H1 (cell line): ENCODE measurements around the gene ZBTB45. TPM values are rescaled to one million over a fixed set of nuclear protein-coding genes. Genes with fewer than 3 reads are reported as not detected.
A peak's percentile ranks its signal among the peaks of the same experiment; 100 is the strongest.

Experiments
- CTCF ChIA-PET: fragments of 300-600 bp; sonication (Branson Sonifier 250); formaldehyde crosslinking; loops from one replicate; lab custom pipeline; 2021; ENCODE audit not compliant: partially characterized antibody; lab: Charles Lee
- POLR2A ChIA-PET: fragments of 300-600 bp; sonication (Branson Sonifier 250); formaldehyde crosslinking; loops from one replicate; lab custom pipeline; 2021; ENCODE audit warnings: inconsistent platforms; ENCODE audit not compliant: partially characterized antibody; lab: Charles Lee
- DNase-seq, 2 experiments: peaks; one replicate each; pipeline versions ENCODE4 v3.0.0 to v3.0.0-alpha.2; 2010 to 2022; ENCODE audit warnings: low spot score in 2 of 2, low read depth in 1 of 2, mixed read lengths in 1 of 2
- FAIRE-seq: peaks from 2 replicates; lab custom pipeline; 2011; peaks lifted over from hg19 to GRCh38; lab: Jason Lieb, UNC
- H2AFZ ChIP-seq: 2 replicates; pipeline ENCODE4 v1.8.1; 2012; ENCODE audit warnings: low read length, inconsistent platforms
- H2AK5ac ChIP-seq: 2 replicates; pipeline ENCODE4 v1.6.1; 2013; ENCODE audit warnings: low read depth, low read length
- H2BK120ac ChIP-seq: replicated peaks from 2 replicates; pipeline ENCODE3; 2013; ENCODE audit warnings: low read depth, low read length, inconsistent platforms
- H2BK12ac ChIP-seq: 2 replicates; pipeline ENCODE4 v1.6.1; 2013; ENCODE audit warnings: low read depth, low read length
- H2BK15ac ChIP-seq: 2 replicates; pipeline ENCODE4 v1.6.1; 2013; ENCODE audit warnings: low read length
- H2BK20ac ChIP-seq: 2 replicates; pipeline ENCODE4 v1.6.1; 2013; ENCODE audit warnings: low read length
- H2BK5ac ChIP-seq: 2 replicates; pipeline ENCODE4 v1.6.1; 2013; ENCODE audit warnings: low read depth, low read length
- H3K14ac ChIP-seq: 2 replicates; pipeline ENCODE4 v1.6.1; 2013; ENCODE audit warnings: inconsistent platforms; ENCODE audit not compliant: insufficient read length
- H3K18ac ChIP-seq: 2 replicates; pipeline ENCODE4 v1.6.1; 2013; ENCODE audit warnings: low read length; ENCODE audit errors: extremely low read depth
- H3K23ac ChIP-seq: 2 replicates; pipeline ENCODE4 v1.6.1; 2013; ENCODE audit warnings: inconsistent platforms; ENCODE audit not compliant: insufficient read length
- H3K23me2 ChIP-seq: 2 replicates; pipeline ENCODE4 v1.6.1; 2013; ENCODE audit warnings: low read depth, low read length
- H3K27ac ChIP-seq: 2 replicates; pipeline ENCODE4 v1.6.1; 2011; ENCODE audit warnings: low read depth, low read length, inconsistent platforms
- H3K27me3 ChIP-seq, 4 experiments: replicated peaks in 1 of 4; 1 replicate in 1 of 4; 2 replicates in 3 of 4; pipeline versions ENCODE4 v1.6.1 to v1.8.1; 2011 to 2013; ENCODE audit warnings: low read length in 3 of 4, mild to moderate bottlenecking in 3 of 4, inconsistent platforms in 2 of 4, mixed read lengths in 2 of 4, moderate library complexity in 1 of 4; ENCODE audit not compliant: control insufficient read depth in 3 of 4, insufficient read depth in 3 of 4; ENCODE audit errors: extremely low read depth in 1 of 4
- H3K36me3 ChIP-seq, 4 experiments: 2 replicates each; pipeline versions ENCODE4 v1.6.1 to v1.8.1; 2011 to 2013; ENCODE audit warnings: mild to moderate bottlenecking in 4 of 4, low read length in 3 of 4, moderate library complexity in 2 of 4, control low read depth in 1 of 4, inconsistent platforms in 1 of 4; ENCODE audit not compliant: insufficient read depth in 4 of 4, control insufficient read depth in 2 of 4
- H3K4ac ChIP-seq: replicated peaks from 2 replicates; pipeline ENCODE3; 2013; ENCODE audit warnings: low read length, low read depth, mixed read lengths, inconsistent platforms; ENCODE audit not compliant: insufficient read length
- H3K4me1 ChIP-seq, 4 experiments: replicated peaks in 1 of 4; 1 replicate in 1 of 4; 2 replicates in 3 of 4; pipeline versions ENCODE4 v1.6.1 to v1.8.1; 2011 to 2013; ENCODE audit warnings: low read length in 3 of 4, inconsistent platforms in 2 of 4, mixed read lengths in 1 of 4; ENCODE audit not compliant: insufficient read depth in 4 of 4, control insufficient read depth in 3 of 4
- H3K4me2 ChIP-seq, 2 experiments: 2 replicates each; pipeline versions ENCODE4 v1.6.1 to v1.8.1; 2011 to 2013; ENCODE audit warnings: low read depth in 2 of 2, low read length in 2 of 2, control low read depth in 1 of 2, inconsistent platforms in 1 of 2, mild to moderate bottlenecking in 1 of 2; ENCODE audit not compliant: insufficient read depth in 1 of 2
- H3K4me3 ChIP-seq, 4 experiments: fragments of 200-600, 300-600 bp in 1 of 4; sonication (generic), shearing (Covaris generic), sonication (Bioruptor Twin) in 1 of 4; 2 replicates each; pipeline versions ENCODE4 v1.5.1 to v1.8.1; 2011 to 2016; ENCODE audit warnings: low read length in 4 of 4, low read depth in 3 of 4, control low read depth in 2 of 4, inconsistent platforms in 2 of 4, mild to moderate bottlenecking in 2 of 4, mixed read lengths in 1 of 4, moderate library complexity in 1 of 4; ENCODE audit not compliant: insufficient read depth in 2 of 4; ENCODE audit errors: extremely low read depth in 1 of 4
- H3K56ac ChIP-seq: replicated peaks from 2 replicates; pipeline ENCODE3; 2013; ENCODE audit warnings: low read depth, mild to moderate bottlenecking, mixed read lengths, low read length, inconsistent platforms; ENCODE audit not compliant: insufficient read length
- H3K79me1 ChIP-seq: 2 replicates; pipeline ENCODE4 v1.6.1; 2013; ENCODE audit warnings: low read depth, low read length, control low read depth
- H3K79me2 ChIP-seq, 2 experiments: 2 replicates each; pipeline versions ENCODE4 v1.6.1 to v1.8.1; 2012 to 2013; ENCODE audit warnings: low read length in 2 of 2, mild to moderate bottlenecking in 2 of 2, inconsistent platforms in 1 of 2; ENCODE audit not compliant: insufficient read depth in 2 of 2, control insufficient read depth in 1 of 2
- H3K9ac ChIP-seq, 4 experiments: replicated peaks in 1 of 4; 1 replicate in 1 of 4; 2 replicates in 3 of 4; pipeline versions ENCODE4 v1.6.1 to v1.8.1; 2011 to 2013; ENCODE audit warnings: low read depth in 3 of 4, low read length in 3 of 4, control low read depth in 2 of 4, mild to moderate bottlenecking in 2 of 4, moderate library complexity in 2 of 4, inconsistent platforms in 1 of 4; ENCODE audit errors: extremely low read depth in 1 of 4
- H3K9me3 ChIP-seq, 2 experiments: 2 replicates each; pipeline versions ENCODE4 v1.6.1 to v1.8.1; 2012 to 2013; ENCODE audit warnings: mild to moderate bottlenecking in 2 of 2, moderate library complexity in 2 of 2, control low read depth in 1 of 2, inconsistent platforms in 1 of 2, low read depth in 1 of 2, low read length in 1 of 2, mixed read lengths in 1 of 2; ENCODE audit not compliant: insufficient read depth in 2 of 2
- H4K20me1 ChIP-seq, 2 experiments: replicated peaks in 1 of 2; 2 replicates each; pipeline versions ENCODE3 to v1.8.1; 2011 to 2013; ENCODE audit warnings: inconsistent platforms in 2 of 2, low read length in 2 of 2, mild to moderate bottlenecking in 1 of 2; ENCODE audit not compliant: insufficient read depth in 2 of 2, control insufficient read depth in 1 of 2
- H4K5ac ChIP-seq: 2 replicates; pipeline ENCODE4 v1.6.1; 2013; ENCODE audit warnings: low read length, low read depth, mixed read lengths, inconsistent platforms; ENCODE audit not compliant: insufficient read length
- H4K8ac ChIP-seq: 2 replicates; pipeline ENCODE4 v1.8.0; 2013; ENCODE audit warnings: mild to moderate bottlenecking, moderate library complexity, low read length, inconsistent platforms; ENCODE audit not compliant: insufficient read depth; ENCODE audit errors: extremely low read depth
- H4K91ac ChIP-seq: replicated peaks from 2 replicates; pipeline ENCODE3; 2013; ENCODE audit warnings: low read length, mixed read lengths, inconsistent platforms; ENCODE audit not compliant: insufficient read length
- CTBP2 ChIP-seq: IDR thresholded peaks from 2 replicates; pipeline ENCODE4 v1.7.0; 2011; ENCODE audit warnings: borderline replicate concordance, mild to moderate bottlenecking, moderate library complexity, mixed read lengths, low read length; ENCODE audit not compliant: insufficient read depth, insufficient read length
- GABPA ChIP-seq: IDR thresholded peaks from 2 replicates; pipeline ENCODE4 v1.6.1; 2011; ENCODE audit warnings: mild to moderate bottlenecking, low read length, moderate library complexity, borderline replicate concordance; ENCODE audit not compliant: insufficient read depth
- GTF2F1 ChIP-seq: IDR thresholded peaks from 2 replicates; pipeline ENCODE4 v1.6.1; 2012; ENCODE audit warnings: low read depth, low read length, improper control_type of control experiment, borderline replicate concordance
- KDM1A ChIP-seq: fragments of 200-600, 300-600 bp; sonication (generic); IDR thresholded peaks from 2 replicates; pipeline ENCODE4 v1.7.1; 2016; ENCODE audit warnings: mild to moderate bottlenecking, low read length, borderline replicate concordance
- MAFK ChIP-seq: IDR thresholded peaks from 2 replicates; pipeline ENCODE4 v1.6.1; 2012; ENCODE audit warnings: low read depth, mild to moderate bottlenecking, improper control_type of control experiment, low read length
- NANOG ChIP-seq: IDR thresholded peaks from 2 replicates; pipeline ENCODE4 v1.6.1; 2011; ENCODE audit warnings: low read length, low read depth, mild to moderate bottlenecking, inconsistent platforms; ENCODE audit not compliant: insufficient read depth, poor library complexity, severe bottlenecking
- TAF7 ChIP-seq: optimal IDR thresholded peaks from 2 replicates; pipeline ENCODE3; 2011; ENCODE audit warnings: low read depth, mild to moderate bottlenecking, inconsistent platforms, low read length, moderate library complexity, borderline replicate concordance
- TEAD4 ChIP-seq: IDR thresholded peaks from 2 replicates; pipeline ENCODE4 v1.6.1; 2012; ENCODE audit warnings: low read depth, low read length, inconsistent platforms, mixed read lengths
- ZNF274 ChIP-seq: IDR thresholded peaks from 2 replicates; pipeline ENCODE4 v1.7.0; 2012; ENCODE audit warnings: low read length, borderline replicate concordance; ENCODE audit errors: extremely low read depth
- WGBS, 2 experiments: shearing (Covaris generic) in 1 of 2; methylation state at CpG; one replicate each; pipeline versions ENCODE4 v1.1.6 to v1.1.7; 2013 to 2015; ENCODE audit warnings: low lambda C conversion rate in 2 of 2, mixed read lengths in 2 of 2, inconsistent platforms in 1 of 2, low coverage in 1 of 2, missing lambda C conversion rate in 1 of 2; ENCODE audit not compliant: insufficient replicate concordance in 2 of 2, insufficient coverage in 1 of 2, insufficient read length in 1 of 2; ENCODE audit errors: extremely low coverage in 1 of 2, missing lambda C conversion rate in 1 of 2; 5-methylcytosine and 5-hydroxymethylcytosine counted together
- polyA plus RNA-seq, 7 experiments: library from polyadenylated mRNA; depleted of rRNA in 3 of 7; stranded (reverse) in 5 of 7; unstranded in 2 of 7; fragments of >200 nt in 5 of 7; fragments of 200-250 nt in 2 of 7; gene quantifications; 1 replicate in 5 of 7; 2 replicates in 1 of 7; 4 replicates in 1 of 7; pipeline versions ENCODE4 v1.2.1 to v1.2.3, GENCODE V29; 2011 to 2013; ENCODE audit warnings: missing spikeins in 2 of 7, mixed read lengths in 2 of 7
- total RNA-seq: library from RNA; stranded (reverse); fragmentation: NEBNext Ultra II Directional; extraction: Animal tissue kit (Norgen Biotek cat#: 25700); gene quantifications from 2 replicates; pipeline ENCODE4 v1.2.1, GENCODE V29; 2021
- TF ChIP-seq, protein P1 (sequence below): IDR thresholded peaks from 2 replicates; pipeline ENCODE4 v1.6.1; 2011; ENCODE audit warnings: low read length, improper control_type of control experiment

Gene ZBTB45
- total and polyA plus RNA-seq, 2 of the 8 experiments (the other 6 are each of a cell fraction or from before 2014, with no cell fraction given) = 16.9 to 17.2 TPM

DNA sequence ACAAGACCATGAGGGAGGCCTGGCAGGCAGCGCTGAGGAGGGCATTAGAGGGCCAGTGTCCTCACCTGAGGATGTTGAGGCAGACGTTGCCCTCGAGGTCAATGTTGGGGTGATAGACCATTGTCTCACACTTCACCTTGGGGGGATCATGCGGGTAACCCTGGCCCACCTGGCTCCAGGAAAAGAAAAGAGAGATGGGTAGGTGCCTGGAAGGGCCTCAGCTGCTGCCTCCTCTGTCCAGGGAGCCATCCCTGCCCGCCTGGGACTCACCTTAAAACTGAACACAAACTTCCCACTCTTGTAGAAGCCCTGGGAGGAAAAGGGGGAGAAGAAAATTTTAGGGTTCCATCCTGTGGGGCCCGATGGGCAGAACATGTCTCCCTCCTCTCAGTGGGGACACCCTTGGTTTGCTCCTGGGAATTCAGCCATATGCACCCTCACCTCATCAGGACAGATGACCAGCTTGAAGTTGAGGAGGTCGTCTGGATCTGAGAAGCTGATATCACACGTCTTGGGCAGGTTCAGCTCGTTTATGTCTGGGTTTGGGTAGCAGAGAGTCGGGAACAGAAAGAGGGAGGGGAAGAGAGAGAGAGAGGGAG, 37.1 kb upstream of the ZBTB45 start:
- Histone ChIP-seq H4K5ac (no peak overlapping the region), H2BK15ac (no peak overlapping the region), H3K14ac (no peak overlapping the region), H3K23me2 (peaks cover 24% of the 10 kb centered on the region), H4K20me1 (peaks cover 0 to 9% of the 10 kb centered on the region in 2 experiments), H3K4ac (no peak overlapping the region), H3K27ac (no peak overlapping the region), H2AK5ac (no peak overlapping the region), H3K4me2 (peak overlapping the region; percentile 87 to 96; a peak in 3 of 4 replicates), H4K8ac (0 out of 2 replicates have a peak overlapping the region, but pooled peaks have one; percentile 15), H2BK5ac (0 out of 2 replicates have a peak overlapping the region, but pooled peaks have one; percentile 66), H3K18ac (no peak overlapping the region), H3K27me3 (peaks cover 0 to 5% (median 2%) of the 10 kb centered on the region in 4 experiments; a peak in 3 of 7 replicates), H2BK12ac (no peak overlapping the region), H4K91ac (no peak overlapping the region), H3K36me3 (peaks cover 6 to 22% (median 14%) of the 10 kb centered on the region in 4 experiments), H3K9ac (peak overlapping the region in 3 of 4 experiments; percentile 61 to 87 (median 84); a peak in 3 of 7 replicates), H3K56ac (no peak overlapping the region), H2BK20ac (no peak overlapping the region), H3K23ac (no peak overlapping the region), H2AFZ (no peak overlapping the region), H3K9me3 (no peaks in the 10 kb centered on the region), H2BK120ac (no peak overlapping the region), H3K4me3 (peak overlapping the region in 3 of 4 experiments; percentile 76 to 87 (median 86); a peak in 5 of 8 replicates), H3K79me2 (peaks cover 7 to 19% of the 10 kb centered on the region in 2 experiments), H3K79me1 (peaks cover 4% of the 10 kb centered on the region), H3K4me1 (peaks cover 0 to 32% (median 18%) of the 10 kb centered on the region in 4 experiments; a peak in 6 of 7 replicates)
- 88% methylated on average over 10 of the region's 10 CpGs; no CpG with 5 or more reads in 1 of the 2 experiments for WGBS, 2 experiments
- CTCF ChIA-PET = interaction anchor here (1.1 to 7.3 kb wide), 4 partner anchors 10 to 40 kb away, joined by 3 to 35 read pairs (median 6); partner anchors contain the start of gene ZBTB45
- POLR2A ChIA-PET = interaction anchor here (0.6 to 17.2 kb wide), 3 partner anchors 7 to 328 kb away, joined by 3 to 434 read pairs (median 188); partner anchors contain the start of genes CHMP2A, SLC27A5, TRIM28 and ZBTB45
- FAIRE-seq = no peak
- DNase-seq = no peak
- TF ChIP-seq TAF7 = no peak
- TF ChIP-seq NANOG = no peak
- TF ChIP-seq ZNF274 = no peak
- TF ChIP-seq GABPA = no peak
- TF ChIP-seq CTBP2 = no peak
- TF ChIP-seq, protein P1, sequence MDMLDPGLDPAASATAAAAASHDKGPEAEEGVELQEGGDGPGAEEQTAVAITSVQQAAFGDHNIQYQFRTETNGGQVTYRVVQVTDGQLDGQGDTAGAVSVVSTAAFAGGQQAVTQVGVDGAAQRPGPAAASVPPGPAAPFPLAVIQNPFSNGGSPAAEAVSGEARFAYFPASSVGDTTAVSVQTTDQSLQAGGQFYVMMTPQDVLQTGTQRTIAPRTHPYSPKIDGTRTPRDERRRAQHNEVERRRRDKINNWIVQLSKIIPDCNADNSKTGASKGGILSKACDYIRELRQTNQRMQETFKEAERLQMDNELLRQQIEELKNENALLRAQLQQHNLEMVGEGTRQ = no peak
- TF ChIP-seq GTF2F1 = no peak
- no peak for TF ChIP-seq KDM1A
- no peak for TF ChIP-seq MAFK
- TF ChIP-seq TEAD4 = no peak
